T-helper 2 cell (primary cell): ENCODE data around the gene SLC35A3.
"Not testable (repeated sequence)": the region's sequence is repeated elsewhere in the genome, so short reads cannot be mapped to it uniquely, and the experiment has no call there.

Experiments used
- DNase-seq, 5 experiments: peaks; one replicate each; pipeline versions ENCODE4 v3.0.0 to v3.0.0-alpha.2; 2012 to 2022
- total RNA-seq, 2 donors: gene quantifications; one replicate each; lab custom pipeline; 2026; lab: John Stamatoyannopoulos, UW

Gene SLC35A3
- 39.6 to 39.9 reads per million in 2 donors for total RNA-seq

GRCh38 chr1:99969729-99970621, at the start of gene SLC35A3:
Gene SLC35A3, plus strand, starts transcription at chr1:99969996. Its CDS starts 23,559 bp downstream, at chr1:99993555.
- peak; percentile 50 to 87 (median 69) for DNase-seq

- DNase-seq, result no peak
Measured at GRCh38 chr1:99934801-99935200, 35.0 kb upstream of the SLC35A3 start.

- no peak for DNase-seq
Measured at GRCh38 chr1:99935534-99935933, 34.3 kb upstream of the SLC35A3 start.

GRCh38 chr1:99936071-99936470, 33.7 kb upstream of the SLC35A3 start:
- DNase-seq, result no peak

GRCh38 chr1:99942723-99943122, 27.1 kb upstream of the SLC35A3 start:
- DNase-seq, result no peak

GRCh38 chr1:99943223-99943794, 26.5 kb upstream of the SLC35A3 start:
- DNase-seq, result no peak

- DNase-seq, result no peak
Measured at GRCh38 chr1:99944192-99944591, 25.6 kb upstream of the SLC35A3 start.

- DNase-seq, result no peak
Measured at GRCh38 chr1:99945174-99945573, 24.6 kb upstream of the SLC35A3 start.

GRCh38 chr1:99950486-99950885, 19.3 kb upstream of the SLC35A3 start:
- no peak for DNase-seq

- no peak for DNase-seq
Measured at GRCh38 chr1:99952522-99952921, 17.3 kb upstream of the SLC35A3 start.

GRCh38 chr1:99955375-99955774, 14.4 kb upstream of the SLC35A3 start:
- DNase-seq, result no peak

GRCh38 chr1:99956755-99957154, 13.0 kb upstream of the SLC35A3 start:
- no peak for DNase-seq

- no peak for DNase-seq
Measured at GRCh38 chr1:99957818-99958217, 12.0 kb upstream of the SLC35A3 start.

GRCh38 chr1:99959189-99959705, 10.5 kb upstream of the SLC35A3 start:
- DNase-seq, result not testable (repeated sequence)

GRCh38 chr1:99960260-99960659, 9.5 kb upstream of the SLC35A3 start:
- DNase-seq, result not testable (repeated sequence)

GRCh38 chr1:99963041-99963795, 6.6 kb upstream of the SLC35A3 start:
- DNase-seq, result no peak

GRCh38 chr1:99964806-99965205, 5.0 kb upstream of the SLC35A3 start:
- DNase-seq, result no peak

- no peak for DNase-seq
Measured at GRCh38 chr1:99965646-99966375, 4.0 kb upstream of the SLC35A3 start.

GRCh38 chr1:99968214-99968613, 1.6 kb upstream of the SLC35A3 start:
- DNase-seq, result no peak

- DNase-seq, result no peak
Measured at GRCh38 chr1:99969260-99969728, 502 bp upstream of the SLC35A3 start.

GRCh38 chr1:99970713-99971255, 988 bp downstream of the SLC35A3 start:
- DNase-seq, result no peak

- DNase-seq, result not testable (repeated sequence)
Measured at GRCh38 chr1:99972066-99972465, 2.3 kb downstream of the SLC35A3 start.
